ENCODE results near the gene ADARB2. TPM values are rescaled to one million over a fixed set of nuclear protein-coding genes. Genes with fewer than 3 reads are reported as not detected.

The ADARB2 gene
- total RNA-seq, 6 experiments from 2014 or later = not detected

DNA sequence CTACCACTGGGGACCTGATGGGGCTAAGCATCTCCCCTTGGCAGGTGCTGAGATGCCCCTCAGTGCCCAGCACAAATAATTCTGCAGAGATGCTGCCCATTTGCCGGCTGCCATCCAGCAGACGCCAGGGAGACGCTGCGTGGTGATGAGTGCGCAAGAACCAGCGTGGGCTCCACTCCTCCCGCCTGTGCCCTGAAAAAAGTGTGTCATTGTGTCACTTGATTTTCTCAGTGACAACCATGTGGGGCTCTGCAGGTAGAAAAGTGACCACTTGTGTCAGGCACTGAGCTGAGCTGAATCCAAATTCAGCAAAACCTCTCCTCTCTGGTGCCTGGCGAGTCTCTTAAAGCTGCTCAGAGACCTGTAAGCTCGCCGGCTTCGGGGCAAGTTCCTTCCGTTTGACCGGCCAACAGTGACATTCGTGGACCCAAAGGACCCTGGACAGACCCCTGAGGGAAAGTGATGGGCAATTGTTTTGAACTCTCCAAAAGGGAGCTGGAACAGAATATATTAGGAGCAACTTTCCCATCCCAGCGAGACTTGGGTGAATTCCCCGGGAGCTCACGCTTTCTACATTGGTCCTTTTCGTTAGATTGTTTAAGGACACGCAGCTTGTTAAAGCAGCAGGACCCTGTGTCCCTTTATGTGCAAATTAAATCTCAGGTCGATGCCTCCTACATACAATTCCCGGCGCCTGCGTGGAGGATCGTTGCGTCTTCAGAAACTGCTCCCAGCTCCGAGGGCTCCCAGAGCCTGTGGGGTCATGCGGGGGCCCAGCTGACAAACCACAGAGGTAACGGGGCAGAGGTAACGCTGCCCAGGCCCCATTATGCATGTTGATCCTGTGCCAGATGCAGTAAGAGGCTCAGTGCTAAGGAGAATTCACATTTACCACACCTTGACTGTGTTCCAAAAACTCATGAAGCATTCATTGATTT, 332.7 kb downstream of the ADARB2 start:
- H3K4me1 Mint-ChIP-seq (ENCODE audit: low read depth) = no peaks in the 10 kb centered on the region
- DNase-seq = no peak
- peaks cover 53% of the 10 kb centered on the region for H3K9me3 Mint-ChIP-seq
- H3K4me3 Mint-ChIP-seq = no peak overlapping the region
- TF ChIP-seq, protein P1, sequence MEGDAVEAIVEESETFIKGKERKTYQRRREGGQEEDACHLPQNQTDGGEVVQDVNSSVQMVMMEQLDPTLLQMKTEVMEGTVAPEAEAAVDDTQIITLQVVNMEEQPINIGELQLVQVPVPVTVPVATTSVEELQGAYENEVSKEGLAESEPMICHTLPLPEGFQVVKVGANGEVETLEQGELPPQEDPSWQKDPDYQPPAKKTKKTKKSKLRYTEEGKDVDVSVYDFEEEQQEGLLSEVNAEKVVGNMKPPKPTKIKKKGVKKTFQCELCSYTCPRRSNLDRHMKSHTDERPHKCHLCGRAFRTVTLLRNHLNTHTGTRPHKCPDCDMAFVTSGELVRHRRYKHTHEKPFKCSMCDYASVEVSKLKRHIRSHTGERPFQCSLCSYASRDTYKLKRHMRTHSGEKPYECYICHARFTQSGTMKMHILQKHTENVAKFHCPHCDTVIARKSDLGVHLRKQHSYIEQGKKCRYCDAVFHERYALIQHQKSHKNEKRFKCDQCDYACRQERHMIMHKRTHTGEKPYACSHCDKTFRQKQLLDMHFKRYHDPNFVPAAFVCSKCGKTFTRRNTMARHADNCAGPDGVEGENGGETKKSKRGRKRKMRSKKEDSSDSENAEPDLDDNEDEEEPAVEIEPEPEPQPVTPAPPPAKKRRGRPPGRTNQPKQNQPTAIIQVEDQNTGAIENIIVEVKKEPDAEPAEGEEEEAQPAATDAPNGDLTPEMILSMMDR (IDR thresholded peaks at IDR 0.05) = no peak
- no peaks in the 10 kb centered on the region; the same call in 1 of the 2 replicates for H3K27me3 Mint-ChIP-seq (ENCODE audit: insufficient read depth)
- no peak overlapping the region for H3K27ac Mint-ChIP-seq
- peaks cover 4% of the 10 kb centered on the region for H3K36me3 Mint-ChIP-seq (ENCODE audit: low read depth)

DNA sequence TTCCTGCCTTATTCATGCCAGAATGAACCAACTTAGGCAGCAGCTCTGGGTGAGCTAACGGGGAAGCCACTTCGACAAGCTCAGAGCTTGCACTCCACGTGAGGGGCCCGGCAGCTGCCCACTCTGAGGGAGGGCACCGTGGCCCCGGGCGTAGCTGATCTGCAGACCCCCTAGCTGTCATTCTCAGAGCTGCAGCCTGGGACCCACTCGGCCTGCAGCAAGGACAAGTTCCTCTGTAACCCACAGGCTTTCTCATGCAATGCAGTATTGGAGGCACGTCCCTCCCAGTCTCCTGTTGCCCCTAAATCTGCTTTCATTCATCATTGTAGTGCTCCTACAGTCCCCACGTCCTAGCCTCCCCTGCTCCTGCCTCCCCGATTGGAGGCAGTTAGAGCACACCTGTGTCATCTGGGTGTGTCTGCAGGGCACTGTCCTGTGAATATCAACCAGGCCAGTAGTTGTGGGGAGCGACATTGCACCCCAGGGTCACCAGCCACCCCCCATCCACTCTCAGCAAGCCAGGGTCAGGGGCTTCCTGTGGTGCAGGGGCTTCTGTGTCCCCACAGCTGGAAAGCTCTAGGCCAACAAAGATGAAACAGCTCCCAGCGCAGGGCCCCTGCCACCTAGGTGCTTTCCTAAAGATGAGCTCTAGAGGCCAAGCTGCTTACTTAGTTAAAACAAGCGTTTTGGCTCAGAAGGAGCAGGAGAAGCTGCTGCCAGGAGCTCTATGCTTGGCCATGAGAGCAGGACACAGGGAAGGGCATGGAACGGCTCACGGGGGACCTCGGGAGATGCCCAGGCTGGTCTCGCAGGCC, 333.6 kb downstream of the ADARB2 start:
- TF ChIP-seq, protein P1 (IDR thresholded peaks at IDR 0.05) = no peak
- Mint-ChIP-seq H3K4me1 (ENCODE audit: low read depth) (no peaks in the 10 kb centered on the region), H3K4me3 (no peak overlapping the region), H3K36me3 (ENCODE audit: low read depth) (peaks cover 9% of the 10 kb centered on the region), H3K27me3 (ENCODE audit: insufficient read depth) (no peaks in the 10 kb centered on the region; the same call in 1 of the 2 replicates), H3K9me3 (peaks cover 55% of the 10 kb centered on the region), H3K27ac (no peak overlapping the region)
- no peak for DNase-seq

DNA sequence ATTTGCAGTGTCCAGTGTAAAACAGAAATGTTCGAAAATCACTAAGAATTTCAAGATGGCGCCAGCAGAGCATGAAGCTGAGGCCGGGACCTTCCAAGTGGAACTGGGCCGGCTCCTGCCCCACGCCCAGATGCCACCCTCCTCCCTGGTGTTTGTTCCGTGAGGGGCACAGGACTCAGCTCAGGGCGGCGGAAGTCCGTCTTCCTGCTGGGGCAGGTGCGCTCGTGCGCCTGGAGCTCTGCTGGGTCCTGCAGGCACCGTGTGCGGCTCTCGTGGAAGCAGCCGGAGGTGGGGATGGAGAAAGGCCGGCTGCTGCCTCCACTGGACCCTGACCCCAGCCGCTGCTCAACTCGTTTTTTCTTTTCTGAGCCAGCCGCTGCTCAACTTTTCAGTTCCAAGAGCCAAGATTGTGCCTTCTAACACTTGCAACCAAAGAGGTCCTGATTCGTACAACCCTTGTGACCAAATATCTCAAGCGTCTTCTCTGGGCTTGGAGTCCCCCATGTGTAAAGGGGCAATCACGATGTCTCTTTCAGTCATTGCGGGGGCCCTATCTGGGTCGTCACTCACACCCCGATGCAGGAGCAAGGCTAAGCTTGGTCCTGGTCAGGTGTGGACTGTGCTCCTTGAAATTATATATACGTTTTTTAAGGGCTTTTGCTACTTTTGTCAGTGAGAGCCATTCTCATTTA, 334.4 kb downstream of the ADARB2 start:
- H3K27ac Mint-ChIP-seq = no peak overlapping the region
- H3K27me3 Mint-ChIP-seq (ENCODE audit: insufficient read depth) = no peaks in the 10 kb centered on the region; the same call in 1 of the 2 replicates
- no peak for DNase-seq
- TF ChIP-seq, protein P1 (IDR thresholded peaks at IDR 0.05) = no peak
- no peaks in the 10 kb centered on the region for H3K4me1 Mint-ChIP-seq (ENCODE audit: low read depth)
- H3K4me3 Mint-ChIP-seq = no peak overlapping the region
- H3K36me3 Mint-ChIP-seq (ENCODE audit: low read depth) = peaks cover 13% of the 10 kb centered on the region
- H3K9me3 Mint-ChIP-seq = peaks cover 62% of the 10 kb centered on the region

DNA sequence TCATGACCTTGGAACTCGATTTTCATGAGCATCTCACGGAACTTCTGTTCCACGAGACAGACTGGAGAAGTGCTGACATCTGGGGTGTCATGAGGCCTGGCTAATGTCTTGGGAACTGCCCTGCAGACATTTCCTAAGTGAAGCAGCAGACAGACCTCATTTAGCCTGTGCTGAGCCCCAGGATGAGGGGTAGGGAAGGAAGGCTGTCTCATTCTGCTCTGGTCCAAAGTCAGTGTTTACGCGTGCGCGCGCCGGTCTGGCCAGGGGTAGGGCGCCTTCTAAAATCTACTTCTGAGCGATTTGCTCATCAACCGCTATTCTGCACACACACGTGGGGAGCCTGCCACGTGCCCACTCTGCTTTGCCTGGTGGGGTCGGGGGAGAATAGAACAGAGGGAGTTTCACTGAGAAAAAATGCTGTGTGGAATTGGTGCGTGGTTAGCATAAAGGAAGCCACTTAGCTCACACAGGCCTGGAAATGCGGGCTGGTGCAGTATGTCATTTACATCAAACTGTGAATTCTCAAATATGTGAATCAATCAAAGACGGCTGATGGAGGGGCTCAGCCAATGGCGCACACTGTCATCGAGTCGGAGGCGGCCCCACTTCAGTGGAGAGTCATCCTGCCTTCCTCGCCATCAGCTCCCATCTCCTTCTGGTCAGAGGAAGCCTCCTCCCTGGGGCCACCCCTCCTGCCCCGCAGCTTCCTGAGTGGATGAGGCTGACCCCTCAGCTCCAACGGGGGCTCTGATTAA, 335.1 kb downstream of the ADARB2 start:
- no peak overlapping the region for H3K4me3 Mint-ChIP-seq
- TF ChIP-seq, protein P1 (IDR thresholded peaks at IDR 0.05) = no peak

More for the DNA sequence above, 335.1 kb downstream of the ADARB2 start:
- H3K4me1 Mint-ChIP-seq (ENCODE audit: low read depth) = no peaks in the 10 kb centered on the region
- no peak for DNase-seq
- peaks cover 62% of the 10 kb centered on the region for H3K9me3 Mint-ChIP-seq
- H3K27me3 Mint-ChIP-seq (ENCODE audit: insufficient read depth) = no peaks in the 10 kb centered on the region; the same call in 1 of the 2 replicates
- H3K36me3 Mint-ChIP-seq (ENCODE audit: low read depth) = peaks cover 13% of the 10 kb centered on the region
- no peak overlapping the region for H3K27ac Mint-ChIP-seq

Measured in HFFc6 (cell line).